Gastroesophageal sphincter (tissue), 3 donors: ENCODE results near the gene WDCP.

ENCODE experiments used
- EP300 ChIP-seq: sonication (generic); formaldehyde crosslinking; IDR thresholded peaks from one replicate; pipeline ENCODE4 v1.6.1; 2017; ENCODE audit warnings: antibody characterized with exemption, mild to moderate bottlenecking
- POLR2A ChIP-seq, 2 donors: fragments of 450-650 bp; IDR thresholded peaks; one replicate each; pipeline ENCODE4 v1.6.1; 2017; ENCODE audit warnings: antibody characterized with exemption in 2 of 2, mild to moderate bottlenecking in 2 of 2, moderate library complexity in 1 of 2
- POLR2AphosphoS5 ChIP-seq: sonication (generic); formaldehyde crosslinking; IDR thresholded peaks from one replicate; pipeline ENCODE4 v1.6.1; 2017; ENCODE audit warnings: antibody characterized with exemption
- TF ChIP-seq, protein P1 (sequence below), 4 experiments: fragments of 200-600 bp in 2 of 4; fragments of 450-650 bp in 2 of 4; sonication (generic) in 1 of 4; IDR thresholded peaks; one replicate each; pipeline ENCODE4 v1.5.1; 2017 to 2019; ENCODE audit warnings: antibody characterized with exemption in 4 of 4, mild to moderate bottlenecking in 2 of 4, moderate library complexity in 2 of 4

DNA sequence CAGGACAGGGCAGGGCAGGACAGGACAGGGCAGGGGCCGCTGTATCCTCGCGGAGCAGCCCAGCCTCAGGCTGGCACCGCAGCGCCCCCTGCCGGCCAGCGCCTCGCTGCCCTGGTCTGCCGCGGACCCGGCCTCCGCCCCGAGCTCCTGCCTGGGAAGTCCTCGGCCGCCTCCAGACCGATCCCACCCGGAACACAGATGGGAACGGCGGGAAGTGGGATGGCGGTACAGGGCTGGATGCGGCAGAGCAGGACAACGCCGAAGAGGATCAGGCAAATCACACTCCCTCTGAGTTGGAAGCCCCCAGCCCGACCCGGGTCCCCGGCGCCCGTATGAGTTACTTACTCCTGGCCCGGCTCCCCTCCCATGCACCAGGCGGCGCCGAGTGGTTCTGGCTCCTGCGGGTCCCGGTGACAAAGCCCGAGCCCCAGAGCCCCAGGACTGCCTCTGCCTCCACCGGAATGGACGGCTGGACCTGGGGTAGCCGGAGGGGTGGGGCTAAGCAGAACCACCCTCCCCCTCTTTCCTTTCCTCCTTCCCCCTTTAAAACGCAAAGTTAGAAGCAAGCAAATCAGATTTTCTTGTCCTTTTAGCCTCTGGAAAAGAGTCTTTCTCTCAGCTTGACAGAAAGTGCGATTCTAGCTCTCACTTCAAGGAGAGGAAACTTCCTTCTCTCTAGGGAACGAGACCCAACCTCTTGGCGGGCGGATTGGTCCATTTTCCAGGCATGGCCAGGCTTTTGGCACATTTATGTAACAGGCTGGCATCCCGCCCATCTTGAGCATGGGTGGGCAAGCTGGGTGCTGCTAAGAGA lies 37.4 kb upstream of the WDCP start, which contains the start of gene TP53I3:
- TF ChIP-seq, protein P1, sequence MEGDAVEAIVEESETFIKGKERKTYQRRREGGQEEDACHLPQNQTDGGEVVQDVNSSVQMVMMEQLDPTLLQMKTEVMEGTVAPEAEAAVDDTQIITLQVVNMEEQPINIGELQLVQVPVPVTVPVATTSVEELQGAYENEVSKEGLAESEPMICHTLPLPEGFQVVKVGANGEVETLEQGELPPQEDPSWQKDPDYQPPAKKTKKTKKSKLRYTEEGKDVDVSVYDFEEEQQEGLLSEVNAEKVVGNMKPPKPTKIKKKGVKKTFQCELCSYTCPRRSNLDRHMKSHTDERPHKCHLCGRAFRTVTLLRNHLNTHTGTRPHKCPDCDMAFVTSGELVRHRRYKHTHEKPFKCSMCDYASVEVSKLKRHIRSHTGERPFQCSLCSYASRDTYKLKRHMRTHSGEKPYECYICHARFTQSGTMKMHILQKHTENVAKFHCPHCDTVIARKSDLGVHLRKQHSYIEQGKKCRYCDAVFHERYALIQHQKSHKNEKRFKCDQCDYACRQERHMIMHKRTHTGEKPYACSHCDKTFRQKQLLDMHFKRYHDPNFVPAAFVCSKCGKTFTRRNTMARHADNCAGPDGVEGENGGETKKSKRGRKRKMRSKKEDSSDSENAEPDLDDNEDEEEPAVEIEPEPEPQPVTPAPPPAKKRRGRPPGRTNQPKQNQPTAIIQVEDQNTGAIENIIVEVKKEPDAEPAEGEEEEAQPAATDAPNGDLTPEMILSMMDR (IDR thresholded peaks at IDR 0.05): peak; percentile 92 to 98 (median 96)
- TF ChIP-seq POLR2AphosphoS5 (peak; percentile 63), POLR2A (IDR thresholded peaks at IDR 0.05) (peak; percentile 58 to 65), EP300 (no peak)
